Fibroblast of lung (primary cell): Measurements from ENCODE around the gene HNRNPAB.

Source experiments
- EZH2 ChIP-seq: IDR thresholded peaks from 2 replicates; pipeline ENCODE4 v1.5.1; 2012; ENCODE audit warnings: low read length, control low read depth, mild to moderate bottlenecking; ENCODE audit errors: missing control alignments
- TF ChIP-seq, protein P1 (sequence below), 2 donors: IDR thresholded peaks in 1 of 2; conservative IDR thresholded peaks in 1 of 2; 1 replicate in 1 of 2; 2 replicates in 1 of 2; pipeline ENCODE4 v1.5.1; 2011 to 2012; ENCODE audit warnings: low read length in 2 of 2, control low read depth in 1 of 2, inconsistent platforms in 1 of 2, low read depth in 1 of 2, mild to moderate bottlenecking in 1 of 2

DNA sequence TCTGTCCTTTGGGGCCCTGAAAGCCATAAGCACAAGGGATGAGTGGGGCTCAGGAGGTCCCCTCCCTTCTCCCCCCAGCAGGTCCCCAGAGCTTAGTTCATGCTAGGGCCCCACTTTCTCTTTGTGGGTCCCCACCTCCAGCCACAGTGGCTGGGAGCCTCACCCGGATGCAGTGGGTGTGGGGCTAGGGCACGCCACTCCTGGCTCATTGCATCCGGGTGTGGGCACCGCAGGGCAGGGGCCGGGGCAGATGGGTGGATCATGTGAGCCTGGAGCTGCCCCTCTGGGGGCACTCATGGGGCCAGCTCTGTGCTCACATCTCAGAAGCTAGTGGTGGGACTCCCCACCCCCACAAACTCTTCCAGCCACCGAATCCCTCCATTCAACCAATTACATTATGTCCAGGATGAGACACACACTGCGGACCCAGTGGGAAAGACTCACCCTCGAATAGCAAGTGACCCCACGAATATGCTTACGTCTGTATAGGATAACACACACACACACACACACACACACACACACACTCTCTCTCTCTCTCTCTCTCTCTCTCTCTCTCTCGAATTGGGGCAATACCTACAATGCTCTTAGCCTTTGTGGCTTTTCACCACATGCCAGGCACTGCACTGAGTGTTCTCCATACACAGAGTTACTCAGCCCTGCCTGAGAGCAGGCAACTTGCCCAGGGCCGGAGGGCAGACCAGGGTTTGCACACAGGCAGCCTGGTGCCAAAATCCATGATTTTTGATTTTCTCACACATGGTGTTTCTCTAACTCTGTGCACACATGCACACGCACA lies 45.1 kb downstream of the HNRNPAB start:
- TF ChIP-seq, protein P1, sequence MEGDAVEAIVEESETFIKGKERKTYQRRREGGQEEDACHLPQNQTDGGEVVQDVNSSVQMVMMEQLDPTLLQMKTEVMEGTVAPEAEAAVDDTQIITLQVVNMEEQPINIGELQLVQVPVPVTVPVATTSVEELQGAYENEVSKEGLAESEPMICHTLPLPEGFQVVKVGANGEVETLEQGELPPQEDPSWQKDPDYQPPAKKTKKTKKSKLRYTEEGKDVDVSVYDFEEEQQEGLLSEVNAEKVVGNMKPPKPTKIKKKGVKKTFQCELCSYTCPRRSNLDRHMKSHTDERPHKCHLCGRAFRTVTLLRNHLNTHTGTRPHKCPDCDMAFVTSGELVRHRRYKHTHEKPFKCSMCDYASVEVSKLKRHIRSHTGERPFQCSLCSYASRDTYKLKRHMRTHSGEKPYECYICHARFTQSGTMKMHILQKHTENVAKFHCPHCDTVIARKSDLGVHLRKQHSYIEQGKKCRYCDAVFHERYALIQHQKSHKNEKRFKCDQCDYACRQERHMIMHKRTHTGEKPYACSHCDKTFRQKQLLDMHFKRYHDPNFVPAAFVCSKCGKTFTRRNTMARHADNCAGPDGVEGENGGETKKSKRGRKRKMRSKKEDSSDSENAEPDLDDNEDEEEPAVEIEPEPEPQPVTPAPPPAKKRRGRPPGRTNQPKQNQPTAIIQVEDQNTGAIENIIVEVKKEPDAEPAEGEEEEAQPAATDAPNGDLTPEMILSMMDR (conservative IDR thresholded peaks at IDR 0.05 in 1 of 2, IDR thresholded peaks at IDR 0.05 in 1 of 2; ENCODE audit: low read depth in 1 of 2, low read length in 2 of 2): no peak
- TF ChIP-seq EZH2: no peak
